Measurements from ENCODE around the gene SPEN.
"Not testable (repeated sequence)": the region's sequence is repeated elsewhere in the genome, so short reads cannot be mapped to it uniquely, and the experiment has no call there.

GRCh38 chr1:15846056-15846455 lies 1.5 kb upstream of the SPEN start:
- not testable (repeated sequence) for TF ChIP-seq POLR2A (IDR thresholded peaks at IDR 0.05; ENCODE audit: low read depth, low read length); CTCF (conservative IDR thresholded peaks at IDR 0.05; ENCODE audit: low read depth, low read length); RFX5 (IDR thresholded peaks at IDR 0.05; ENCODE audit: low read depth, low read length); USF2 (IDR thresholded peaks at IDR 0.05; ENCODE audit: low read depth, low read length); MXI1 (IDR thresholded peaks at IDR 0.05; ENCODE audit: borderline replicate concordance, low read depth, low read length); SMC3 (IDR thresholded peaks at IDR 0.05; ENCODE audit: low read depth, low read length); FOS (IDR thresholded peaks at IDR 0.05; ENCODE audit: low read depth, low read length); RAD21 (IDR thresholded peaks at IDR 0.05; ENCODE audit: low read length); CEBPB (IDR thresholded peaks at IDR 0.05; ENCODE audit: low read depth, low read length); CHD1 (IDR thresholded peaks at IDR 0.05; ENCODE audit: low read depth, low read length)
